Smooth muscle cell (in vitro differentiated cells): ENCODE results near the gene C1orf167. TPM values are rescaled to one million over a fixed set of nuclear protein-coding genes. Genes with fewer than 3 reads are reported as not detected.

Experiments used
- DNase-seq: peaks from one replicate; lab custom pipeline; 2025; ENCODE audit not compliant: unreplicated experiment; lab: John Stamatoyannopoulos, UW
- H2AFZ ChIP-seq: fragments of 200-600 bp; sonication (generic); 2 replicates; pipeline ENCODE4 v1.6.0; 2016; ENCODE audit warnings: antibody characterized with exemption, low read depth, mild to moderate bottlenecking
- H3F3A ChIP-seq: fragments of 200-600 bp; sonication (generic); 2 replicates; pipeline ENCODE4 v1.6.0; 2017; ENCODE audit warnings: antibody characterized with exemption, low read depth
- H3K27ac ChIP-seq: fragments of 200-600 bp; sonication (generic); 2 replicates; pipeline ENCODE4 v1.5.1; 2016; ENCODE audit warnings: low read depth, mild to moderate bottlenecking
- H3K27me3 ChIP-seq: fragments of 200-600 bp; sonication (generic); 2 replicates; pipeline ENCODE4 v1.6.1; 2016; ENCODE audit warnings: low read depth, mild to moderate bottlenecking
- H3K36me3 ChIP-seq: fragments of 200-600 bp; sonication (generic); 2 replicates; pipeline ENCODE4 v1.5.1; 2016; ENCODE audit warnings: low read depth
- H3K4me1 ChIP-seq: fragments of 200-600 bp; sonication (generic); 2 replicates; pipeline ENCODE4 v1.5.1; 2016; ENCODE audit warnings: low read depth
- H3K4me2 ChIP-seq: fragments of 200-600 bp; sonication (generic); 2 replicates; pipeline ENCODE4 v1.6.0; 2016; ENCODE audit warnings: mild to moderate bottlenecking
- H3K4me3 ChIP-seq: fragments of 200-600 bp; sonication (generic); 2 replicates; pipeline ENCODE4 v1.5.1; 2016; ENCODE audit warnings: mild to moderate bottlenecking
- H3K79me2 ChIP-seq: fragments of 200-600 bp; sonication (generic); 2 replicates; pipeline ENCODE4 v1.6.0; 2016; ENCODE audit warnings: low read depth, mild to moderate bottlenecking
- H3K9ac ChIP-seq: fragments of 200-600 bp; sonication (generic); 2 replicates; pipeline ENCODE4 v1.6.0; 2016; ENCODE audit warnings: low read depth
- H3K9me3 ChIP-seq: fragments of 200-600 bp; sonication (generic); replicated peaks from 2 replicates; pipeline ENCODE4 v1.5.1; 2016; ENCODE audit warnings: low read depth
- H4K20me1 ChIP-seq: fragments of 200-600 bp; sonication (generic); 2 replicates; pipeline ENCODE4 v1.6.0; 2016; ENCODE audit warnings: low read depth
- WGBS: methylation state at CpG from one replicate; pipeline ENCODE4 v1.1.7; 2016; ENCODE audit warnings: low lambda C conversion rate; 5-methylcytosine and 5-hydroxymethylcytosine counted together
- polyA plus RNA-seq: library from polyadenylated mRNA; unstranded; fragments of >200 nt; fragmentation: Nextera tagmentation; extraction: Ambion mirVana; gene quantifications from 2 replicates; pipeline ENCODE4 v1.2.1, GENCODE V29; 2016
- total RNA-seq: library from RNA; depleted of rRNA; stranded (reverse); fragments of >200 nt; gene quantifications from 2 replicates; pipeline ENCODE4 v1.2.3, GENCODE V29; 2014
- TF ChIP-seq, protein P1 (sequence below): fragments of 200-600 bp; sonication (generic); IDR thresholded peaks from 2 replicates; pipeline ENCODE4 v1.5.1; 2017; ENCODE audit warnings: borderline replicate concordance, mild to moderate bottlenecking, antibody characterized with exemption; ENCODE audit not compliant: insufficient read depth, poor library complexity, severe bottlenecking

The C1orf167 gene
- total and polyA plus RNA-seq, 2 experiments from 2014 or later: 0.70 TPM; not detected in 1

- 79% methylated on average over 16 of the region's 16 CpGs for WGBS
- Histone ChIP-seq H3K4me1 (no peaks in the 10 kb centered on the region), H3K9ac (no peak overlapping the region), H3K9me3 (no peaks in the 10 kb centered on the region), H3K4me2 (no peak overlapping the region), H3K79me2 (no peaks in the 10 kb centered on the region), H3K27me3 (no peaks in the 10 kb centered on the region), H3F3A (no peaks in the 10 kb centered on the region), H3K4me3 (no peak overlapping the region), H4K20me1 (no peaks in the 10 kb centered on the region), H2AFZ (no peak overlapping the region), H3K27ac (no peak overlapping the region), H3K36me3 (no peaks in the 10 kb centered on the region)
- no peak for DNase-seq
- TF ChIP-seq, protein P1, sequence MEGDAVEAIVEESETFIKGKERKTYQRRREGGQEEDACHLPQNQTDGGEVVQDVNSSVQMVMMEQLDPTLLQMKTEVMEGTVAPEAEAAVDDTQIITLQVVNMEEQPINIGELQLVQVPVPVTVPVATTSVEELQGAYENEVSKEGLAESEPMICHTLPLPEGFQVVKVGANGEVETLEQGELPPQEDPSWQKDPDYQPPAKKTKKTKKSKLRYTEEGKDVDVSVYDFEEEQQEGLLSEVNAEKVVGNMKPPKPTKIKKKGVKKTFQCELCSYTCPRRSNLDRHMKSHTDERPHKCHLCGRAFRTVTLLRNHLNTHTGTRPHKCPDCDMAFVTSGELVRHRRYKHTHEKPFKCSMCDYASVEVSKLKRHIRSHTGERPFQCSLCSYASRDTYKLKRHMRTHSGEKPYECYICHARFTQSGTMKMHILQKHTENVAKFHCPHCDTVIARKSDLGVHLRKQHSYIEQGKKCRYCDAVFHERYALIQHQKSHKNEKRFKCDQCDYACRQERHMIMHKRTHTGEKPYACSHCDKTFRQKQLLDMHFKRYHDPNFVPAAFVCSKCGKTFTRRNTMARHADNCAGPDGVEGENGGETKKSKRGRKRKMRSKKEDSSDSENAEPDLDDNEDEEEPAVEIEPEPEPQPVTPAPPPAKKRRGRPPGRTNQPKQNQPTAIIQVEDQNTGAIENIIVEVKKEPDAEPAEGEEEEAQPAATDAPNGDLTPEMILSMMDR: no peak
These were observed 6.1 kb downstream of the C1orf167 start for GRCh38 chr1:11767922-11768704.

GRCh38 chr1:11768821-11769220 is 6.8 kb downstream of the C1orf167 start:
- Histone ChIP-seq H3K4me1 (no peaks in the 10 kb centered on the region), H3K4me2 (no peak overlapping the region), H3K4me3 (no peak overlapping the region), H4K20me1 (no peaks in the 10 kb centered on the region), H3K9ac (no peak overlapping the region), H3K79me2 (no peaks in the 10 kb centered on the region), H3K27ac (no peak overlapping the region), H3K27me3 (no peaks in the 10 kb centered on the region), H3K9me3 (no peaks in the 10 kb centered on the region), H3F3A (no peaks in the 10 kb centered on the region), H3K36me3 (no peaks in the 10 kb centered on the region), H2AFZ (no peak overlapping the region)
- TF ChIP-seq, protein P1: no peak
- DNase-seq: no peak
- 85% methylated on average over 4 of the region's 4 CpGs for WGBS

- WGBS: 96% methylated on average over 4 of the region's 4 CpGs
- Histone ChIP-seq H3K27ac (no peak overlapping the region), H3K9me3 (no peaks in the 10 kb centered on the region), H3K4me1 (no peaks in the 10 kb centered on the region), H3K4me2 (no peak overlapping the region), H2AFZ (no peak overlapping the region), H3K27me3 (no peaks in the 10 kb centered on the region), H3K36me3 (no peaks in the 10 kb centered on the region), H3K4me3 (no peak overlapping the region), H4K20me1 (no peaks in the 10 kb centered on the region), H3K9ac (no peak overlapping the region), H3F3A (no peaks in the 10 kb centered on the region), H3K79me2 (no peaks in the 10 kb centered on the region)
- TF ChIP-seq, protein P1: no peak
- DNase-seq: no peak
These were observed 7.3 kb downstream of the C1orf167 start for GRCh38 chr1:11769274-11769673.

GRCh38 chr1:11770011-11770410 is 8.0 kb downstream of the C1orf167 start:
- Histone ChIP-seq H3K4me3 (no peak overlapping the region), H3K36me3 (no peaks in the 10 kb centered on the region), H3K4me1 (no peaks in the 10 kb centered on the region), H3K4me2 (no peak overlapping the region), H4K20me1 (no peaks in the 10 kb centered on the region), H3K27me3 (no peaks in the 10 kb centered on the region), H3K9me3 (no peaks in the 10 kb centered on the region), H3K27ac (no peak overlapping the region), H3F3A (no peaks in the 10 kb centered on the region), H2AFZ (no peak overlapping the region), H3K9ac (no peak overlapping the region), H3K79me2 (no peaks in the 10 kb centered on the region)
- DNase-seq: no peak
- TF ChIP-seq, protein P1: no peak
